ENCODE measurements around the gene SYCE1. TPM values are rescaled to one million over a fixed set of nuclear protein-coding genes. Genes with fewer than 3 reads are reported as not detected.

Gene SYCE1
- polyA plus RNA-seq, 1 donor from 2014 or later: not detected

DNA sequence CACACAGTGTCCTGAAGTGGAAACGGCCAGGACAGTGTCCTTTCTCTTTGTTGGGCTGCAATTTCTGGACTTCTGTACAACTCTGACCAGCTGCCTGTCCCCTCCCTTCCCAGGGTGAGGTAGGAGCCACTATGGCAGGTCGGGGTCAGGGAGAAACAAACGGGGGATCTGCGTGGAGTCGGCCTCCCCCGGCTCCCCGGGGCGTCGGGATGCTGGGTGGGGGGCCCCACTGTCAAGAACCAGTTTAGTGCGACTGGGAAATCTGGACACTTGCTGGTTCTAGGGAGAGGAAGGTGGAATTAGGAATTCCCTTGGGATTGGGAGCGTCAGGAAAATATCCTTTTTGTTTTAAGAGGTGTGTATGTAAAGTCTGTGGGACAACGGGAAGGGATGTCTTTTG, 567 bp downstream of the SYCE1 start:
- H3K27me3 ChIP-seq (ENCODE audit: insufficient read depth, low read depth, low read length): no peaks in the 10 kb centered on the region
- TF ChIP-seq RAD21 (conservative IDR thresholded peaks at IDR 0.05) (no peak), TAF1 (IDR thresholded peaks at IDR 0.05; ENCODE audit: low read depth) (no peak)
- H3K9me3 ChIP-seq (ENCODE audit: low read length): peaks cover 7% of the 10 kb centered on the region
- H3F3A ChIP-seq (ENCODE audit: insufficient read depth, low read length, poor library complexity, severe bottlenecking): no peaks in the 10 kb centered on the region
- H3K9ac ChIP-seq (ENCODE audit: low read length): no peak overlapping the region
- H3K4me2 ChIP-seq (ENCODE audit: low read length): no peak overlapping the region
- H3K79me2 ChIP-seq (replicated peaks; ENCODE audit: insufficient read depth, low read length): no peaks in the 10 kb centered on the region
- H3K9me2 ChIP-seq (ENCODE audit: insufficient read depth, low read length): no peaks in the 10 kb centered on the region
- no peak overlapping the region for H3K4me3 ChIP-seq (ENCODE audit: low read length)
- H3K27ac ChIP-seq (ENCODE audit: low read length): no peak overlapping the region
- no peak overlapping the region for H2AFZ ChIP-seq (ENCODE audit: low read depth, low read length)
- no peaks in the 10 kb centered on the region for H4K20me1 ChIP-seq (ENCODE audit: insufficient read depth)
- H3K36me3 ChIP-seq (ENCODE audit: insufficient read depth, low read length): no peaks in the 10 kb centered on the region

DNA sequence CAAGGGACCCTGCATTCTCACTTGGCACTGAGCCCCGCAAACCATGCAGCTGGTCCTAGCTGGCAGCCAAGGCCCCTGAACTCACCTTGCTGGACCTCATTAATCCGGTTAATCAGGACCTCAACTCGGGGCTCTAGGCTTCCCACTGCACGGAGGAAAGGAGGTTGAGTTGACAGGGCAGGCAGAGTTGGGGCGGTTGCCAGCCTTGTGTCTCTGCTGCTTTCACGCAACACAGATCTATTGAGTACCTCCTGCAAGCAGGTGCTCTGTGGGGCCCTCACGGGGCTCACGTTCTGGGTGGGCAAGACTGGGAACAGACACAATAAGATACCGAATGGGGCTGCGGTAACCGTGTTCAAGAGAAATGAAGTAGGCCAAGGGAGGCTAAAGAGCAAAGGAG, 6.2 kb downstream of the SYCE1 start:
- no peaks in the 10 kb centered on the region for H3K9me2 ChIP-seq (ENCODE audit: insufficient read depth, low read length)
- no peak overlapping the region for H3K27ac ChIP-seq (ENCODE audit: low read length)
- H3K4me3 ChIP-seq (ENCODE audit: low read length): no peak overlapping the region
- no peaks in the 10 kb centered on the region for H3K27me3 ChIP-seq (ENCODE audit: insufficient read depth, low read depth, low read length)
- no peaks in the 10 kb centered on the region for H3K9me3 ChIP-seq (ENCODE audit: low read length)
- H3K79me2 ChIP-seq (replicated peaks; ENCODE audit: insufficient read depth, low read length): no peaks in the 10 kb centered on the region
- H3K36me3 ChIP-seq (ENCODE audit: insufficient read depth, low read length): no peaks in the 10 kb centered on the region
- no peaks in the 10 kb centered on the region for H4K20me1 ChIP-seq (ENCODE audit: insufficient read depth)
- no peak overlapping the region for H3K4me2 ChIP-seq (ENCODE audit: low read length)
- TF ChIP-seq, protein P1, sequence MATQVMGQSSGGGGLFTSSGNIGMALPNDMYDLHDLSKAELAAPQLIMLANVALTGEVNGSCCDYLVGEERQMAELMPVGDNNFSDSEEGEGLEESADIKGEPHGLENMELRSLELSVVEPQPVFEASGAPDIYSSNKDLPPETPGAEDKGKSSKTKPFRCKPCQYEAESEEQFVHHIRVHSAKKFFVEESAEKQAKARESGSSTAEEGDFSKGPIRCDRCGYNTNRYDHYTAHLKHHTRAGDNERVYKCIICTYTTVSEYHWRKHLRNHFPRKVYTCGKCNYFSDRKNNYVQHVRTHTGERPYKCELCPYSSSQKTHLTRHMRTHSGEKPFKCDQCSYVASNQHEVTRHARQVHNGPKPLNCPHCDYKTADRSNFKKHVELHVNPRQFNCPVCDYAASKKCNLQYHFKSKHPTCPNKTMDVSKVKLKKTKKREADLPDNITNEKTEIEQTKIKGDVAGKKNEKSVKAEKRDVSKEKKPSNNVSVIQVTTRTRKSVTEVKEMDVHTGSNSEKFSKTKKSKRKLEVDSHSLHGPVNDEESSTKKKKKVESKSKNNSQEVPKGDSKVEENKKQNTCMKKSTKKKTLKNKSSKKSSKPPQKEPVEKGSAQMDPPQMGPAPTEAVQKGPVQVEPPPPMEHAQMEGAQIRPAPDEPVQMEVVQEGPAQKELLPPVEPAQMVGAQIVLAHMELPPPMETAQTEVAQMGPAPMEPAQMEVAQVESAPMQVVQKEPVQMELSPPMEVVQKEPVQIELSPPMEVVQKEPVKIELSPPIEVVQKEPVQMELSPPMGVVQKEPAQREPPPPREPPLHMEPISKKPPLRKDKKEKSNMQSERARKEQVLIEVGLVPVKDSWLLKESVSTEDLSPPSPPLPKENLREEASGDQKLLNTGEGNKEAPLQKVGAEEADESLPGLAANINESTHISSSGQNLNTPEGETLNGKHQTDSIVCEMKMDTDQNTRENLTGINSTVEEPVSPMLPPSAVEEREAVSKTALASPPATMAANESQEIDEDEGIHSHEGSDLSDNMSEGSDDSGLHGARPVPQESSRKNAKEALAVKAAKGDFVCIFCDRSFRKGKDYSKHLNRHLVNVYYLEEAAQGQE (IDR thresholded peaks at IDR 0.05; ENCODE audit: borderline replicate concordance): no peak
- TF ChIP-seq RAD21 (conservative IDR thresholded peaks at IDR 0.05): no peak
- no peak for TF ChIP-seq POLR2AphosphoS5 (IDR thresholded peaks at IDR 0.05)
- no peak for TF ChIP-seq MXI1 (conservative IDR thresholded peaks at IDR 0.05; ENCODE audit: poor library complexity, severe bottlenecking)
- no peak overlapping the region for H2AFZ ChIP-seq (ENCODE audit: low read depth, low read length)
- no peak overlapping the region for H3K9ac ChIP-seq (ENCODE audit: low read length)
- no peaks in the 10 kb centered on the region for H3F3A ChIP-seq (ENCODE audit: insufficient read depth, low read length, poor library complexity, severe bottlenecking)

DNA sequence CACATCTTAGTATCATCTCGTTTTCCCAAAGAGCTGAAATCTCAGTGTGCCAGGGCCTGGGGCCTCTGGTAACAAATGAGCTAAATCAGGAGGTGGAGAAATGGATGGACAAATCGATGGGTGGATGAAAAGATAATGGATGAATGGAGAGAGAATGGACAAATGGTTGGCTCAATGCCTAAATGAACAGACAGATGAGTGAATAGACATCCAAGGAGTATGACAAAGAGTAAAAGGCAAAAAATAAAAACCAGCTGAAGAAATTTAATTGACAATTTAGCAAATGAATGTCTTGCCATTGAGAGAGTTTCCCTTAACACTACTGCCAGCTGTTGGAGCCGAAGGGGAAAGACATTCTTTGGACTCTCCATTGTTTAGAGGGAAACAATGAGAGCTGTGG, 8.0 kb downstream of the SYCE1 start:
- Histone ChIP-seq H3K27me3 (ENCODE audit: insufficient read depth, low read depth, low read length) (no peaks in the 10 kb centered on the region), H3K4me2 (ENCODE audit: low read length) (no peak overlapping the region), H3K36me3 (ENCODE audit: insufficient read depth, low read length) (no peaks in the 10 kb centered on the region), H3K27ac (ENCODE audit: low read length) (no peak overlapping the region), H3F3A (ENCODE audit: insufficient read depth, low read length, poor library complexity, severe bottlenecking) (no peaks in the 10 kb centered on the region), H3K9me2 (ENCODE audit: insufficient read depth, low read length) (no peaks in the 10 kb centered on the region), H4K20me1 (ENCODE audit: insufficient read depth) (no peaks in the 10 kb centered on the region), H3K9ac (ENCODE audit: low read length) (no peak overlapping the region), H3K4me3 (ENCODE audit: low read length) (no peak overlapping the region), H3K79me2 (replicated peaks; ENCODE audit: insufficient read depth, low read length) (no peaks in the 10 kb centered on the region), H2AFZ (ENCODE audit: low read depth, low read length) (no peak overlapping the region), H3K9me3 (ENCODE audit: low read length) (no peaks in the 10 kb centered on the region)
- TF ChIP-seq MXI1 (conservative IDR thresholded peaks at IDR 0.05; ENCODE audit: poor library complexity, severe bottlenecking): no peak
- TF ChIP-seq POLR2AphosphoS5 (IDR thresholded peaks at IDR 0.05): no peak
- TF ChIP-seq RAD21 (conservative IDR thresholded peaks at IDR 0.05): no peak
- TF ChIP-seq EZH2 (IDR thresholded peaks at IDR 0.05; ENCODE audit: borderline replicate concordance, insufficient read depth, low read length, poor library complexity, severe bottlenecking): no peak
- TF ChIP-seq EP300 (conservative IDR thresholded peaks at IDR 0.05; ENCODE audit: poor library complexity, severe bottlenecking): no peak
- TF ChIP-seq, protein P1 (IDR thresholded peaks at IDR 0.05; ENCODE audit: borderline replicate concordance): no peak
- TF ChIP-seq TAF1 (IDR thresholded peaks at IDR 0.05; ENCODE audit: low read depth): no peak
- TF ChIP-seq, protein P2, sequence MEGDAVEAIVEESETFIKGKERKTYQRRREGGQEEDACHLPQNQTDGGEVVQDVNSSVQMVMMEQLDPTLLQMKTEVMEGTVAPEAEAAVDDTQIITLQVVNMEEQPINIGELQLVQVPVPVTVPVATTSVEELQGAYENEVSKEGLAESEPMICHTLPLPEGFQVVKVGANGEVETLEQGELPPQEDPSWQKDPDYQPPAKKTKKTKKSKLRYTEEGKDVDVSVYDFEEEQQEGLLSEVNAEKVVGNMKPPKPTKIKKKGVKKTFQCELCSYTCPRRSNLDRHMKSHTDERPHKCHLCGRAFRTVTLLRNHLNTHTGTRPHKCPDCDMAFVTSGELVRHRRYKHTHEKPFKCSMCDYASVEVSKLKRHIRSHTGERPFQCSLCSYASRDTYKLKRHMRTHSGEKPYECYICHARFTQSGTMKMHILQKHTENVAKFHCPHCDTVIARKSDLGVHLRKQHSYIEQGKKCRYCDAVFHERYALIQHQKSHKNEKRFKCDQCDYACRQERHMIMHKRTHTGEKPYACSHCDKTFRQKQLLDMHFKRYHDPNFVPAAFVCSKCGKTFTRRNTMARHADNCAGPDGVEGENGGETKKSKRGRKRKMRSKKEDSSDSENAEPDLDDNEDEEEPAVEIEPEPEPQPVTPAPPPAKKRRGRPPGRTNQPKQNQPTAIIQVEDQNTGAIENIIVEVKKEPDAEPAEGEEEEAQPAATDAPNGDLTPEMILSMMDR (IDR thresholded peaks at IDR 0.05; ENCODE audit: poor library complexity, severe bottlenecking): no peak
- no peak for TF ChIP-seq SMC3 (conservative IDR thresholded peaks at IDR 0.05; ENCODE audit: poor library complexity)

All from neural cell (in vitro differentiated cells).